Stimulated activated CD8-positive, alpha-beta memory T cell treated with anti-CD3 and anti-CD28 coated beads, Interleukin-12 subunit alpha, Interleukin-12 subunit beta, amount 100 ng/mL, for 24 hours (primary cell): ENCODE data around the gene CELA2B.
"Not testable (repeated sequence)": the region's sequence is repeated elsewhere in the genome, so short reads cannot be mapped to it uniquely, and the experiment has no call there.

Experiments
- DNase-seq: peaks from one replicate; pipeline ENCODE4 v3.0.0-alpha.2; 2020; ENCODE audit errors: extremely low read depth

CELA2B gene

GRCh38 chr1:15445390-15446122, 30.3 kb upstream of the CELA2B start:
- DNase-seq, result no peak

- no peak for DNase-seq
These were observed 29.7 kb upstream of the CELA2B start for GRCh38 chr1:15446212-15446611.

DNA sequence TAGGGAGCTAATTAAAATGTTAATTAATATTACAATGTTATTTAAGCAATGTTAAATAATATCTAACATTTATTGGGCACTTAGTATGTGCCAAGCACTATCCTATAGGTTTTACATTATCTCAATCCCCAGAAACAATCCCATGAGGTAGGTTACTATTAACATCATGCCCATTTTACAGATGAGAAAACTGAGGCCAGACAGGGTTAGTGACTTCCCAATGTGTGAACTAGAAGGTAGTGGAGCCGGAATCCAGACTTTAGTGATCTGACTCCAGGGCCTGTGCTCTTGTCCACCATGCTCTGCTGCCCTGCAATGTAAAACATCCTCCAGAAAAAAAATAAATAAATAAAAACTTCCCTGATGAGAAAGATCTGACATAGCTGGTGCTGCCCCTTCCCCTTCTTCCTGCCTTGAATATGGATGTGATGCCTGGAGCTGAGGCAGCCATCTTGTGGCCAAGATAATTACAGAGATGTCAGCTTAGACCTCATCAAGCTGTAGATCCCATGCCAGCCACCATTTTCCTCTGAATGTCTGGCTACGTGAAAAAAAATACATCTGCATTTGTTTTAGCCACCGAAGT, 26.9 kb upstream of the CELA2B start:
- DNase-seq, result no peak

DNA sequence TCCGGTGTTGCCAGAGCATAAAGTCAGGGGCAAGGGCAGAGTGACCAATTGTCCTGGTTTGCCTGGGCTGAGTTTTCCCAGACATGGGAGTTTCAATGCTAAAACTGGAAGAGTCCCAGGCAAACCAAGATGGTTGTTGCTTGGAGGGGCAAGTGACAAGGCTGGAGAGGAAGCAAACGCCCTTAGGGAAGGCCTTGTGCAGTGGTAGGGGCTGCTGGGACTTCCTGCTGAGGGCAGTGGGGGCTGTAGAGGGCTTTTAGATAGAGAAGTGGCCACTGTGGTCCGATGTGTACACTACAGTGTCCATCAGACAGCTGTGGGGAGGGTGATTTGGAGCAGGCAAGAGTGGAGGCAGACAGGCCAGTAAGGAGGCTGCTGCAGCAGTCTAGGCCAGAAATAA, 26.3 kb upstream of the CELA2B start:
- no peak for DNase-seq

DNA sequence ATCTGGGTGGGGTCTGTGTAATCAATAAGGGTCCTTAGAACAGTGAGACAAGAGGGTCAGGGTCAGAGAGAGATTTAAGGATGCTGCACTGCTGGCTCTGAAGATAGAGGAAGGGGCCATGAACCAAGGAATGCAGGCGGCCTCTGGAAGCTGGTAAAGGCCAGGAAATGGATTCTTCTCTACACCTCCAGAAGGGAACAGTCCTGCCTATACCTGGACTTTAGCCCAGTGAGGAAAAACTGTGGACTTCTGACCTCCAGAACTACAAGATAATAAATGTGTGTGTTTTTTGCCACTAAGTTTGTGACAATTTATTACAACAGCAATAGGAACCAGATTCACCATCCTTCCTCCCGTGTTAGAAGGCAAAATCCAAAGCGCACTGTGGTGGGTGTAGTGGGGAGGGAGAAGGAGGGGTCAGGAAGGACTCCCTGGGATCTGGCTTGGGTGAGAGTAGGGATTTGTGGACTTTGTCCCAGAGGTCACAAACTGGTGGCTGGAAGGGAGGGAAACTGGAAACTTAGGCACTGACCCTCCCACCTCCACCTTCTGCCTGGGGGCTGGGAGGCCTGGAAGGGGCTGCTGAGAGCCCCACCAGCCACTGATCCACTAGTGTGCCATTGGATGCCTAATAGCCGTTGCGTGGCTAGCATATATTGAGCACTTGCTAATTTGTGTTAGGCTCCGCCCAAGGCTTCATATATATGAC, 24.7 kb upstream of the CELA2B start:
- no peak for DNase-seq

- DNase-seq, result no peak
These were observed 23.7 kb upstream of the CELA2B start for GRCh38 chr1:15452216-15452615.

- no peak for DNase-seq
These were observed 22.9 kb upstream of the CELA2B start for GRCh38 chr1:15452866-15453571.

GRCh38 chr1:15453734-15454133, 22.2 kb upstream of the CELA2B start:
- no peak for DNase-seq

DNA sequence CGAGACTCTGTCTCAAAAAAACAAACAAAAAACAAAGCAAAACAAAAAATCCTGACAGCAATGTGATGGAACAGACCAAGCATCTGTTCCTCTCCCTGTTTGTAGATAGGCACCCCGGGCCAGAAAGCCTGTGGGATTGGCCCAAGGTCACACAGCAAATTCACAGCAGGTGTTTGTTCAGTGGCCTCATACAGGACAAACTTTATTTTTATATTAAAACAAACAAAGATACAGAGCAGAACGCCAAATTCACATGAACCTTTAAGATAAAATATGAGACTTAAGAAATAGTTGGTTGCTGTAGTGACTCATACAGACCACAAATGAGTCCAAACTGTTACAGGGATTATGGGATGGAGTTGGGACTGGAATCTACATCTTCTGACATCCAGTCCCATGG, 21.6 kb upstream of the CELA2B start:
- no peak for DNase-seq

GRCh38 chr1:15455522-15455921, 20.4 kb upstream of the CELA2B start:
- DNase-seq, result no peak

- no peak for DNase-seq
These were observed 19.5 kb upstream of the CELA2B start, which contains the start of gene CELA2A for GRCh38 chr1:15456313-15456954. TSS of gene CELA2A (plus strand) at chr1:15456732. CDS start at chr1:15456754, 22 bp downstream.

- DNase-seq, result no peak
These were observed 18.3 kb upstream of the CELA2B start for GRCh38 chr1:15457585-15457984.

DNA sequence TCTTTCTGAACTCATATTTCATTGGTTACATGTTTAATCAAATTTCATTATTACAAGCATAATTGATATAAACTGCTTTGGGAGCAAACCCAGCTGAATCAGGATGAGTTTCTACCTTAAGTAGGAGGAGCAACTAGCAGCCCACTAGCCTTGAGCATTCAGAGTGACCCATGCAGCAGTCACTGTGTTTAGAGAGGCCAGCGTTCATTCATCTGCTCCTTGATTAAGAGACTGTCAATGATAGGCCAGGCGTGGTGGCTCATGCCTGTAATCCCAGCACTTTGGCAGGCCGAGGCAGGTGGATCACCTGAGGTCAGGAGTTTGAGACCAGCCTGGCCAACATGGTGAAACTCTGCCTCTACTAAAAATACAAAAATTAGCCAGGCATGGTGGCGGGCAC, 17.5 kb upstream of the CELA2B start:
- DNase-seq, result not testable (repeated sequence)

DNA sequence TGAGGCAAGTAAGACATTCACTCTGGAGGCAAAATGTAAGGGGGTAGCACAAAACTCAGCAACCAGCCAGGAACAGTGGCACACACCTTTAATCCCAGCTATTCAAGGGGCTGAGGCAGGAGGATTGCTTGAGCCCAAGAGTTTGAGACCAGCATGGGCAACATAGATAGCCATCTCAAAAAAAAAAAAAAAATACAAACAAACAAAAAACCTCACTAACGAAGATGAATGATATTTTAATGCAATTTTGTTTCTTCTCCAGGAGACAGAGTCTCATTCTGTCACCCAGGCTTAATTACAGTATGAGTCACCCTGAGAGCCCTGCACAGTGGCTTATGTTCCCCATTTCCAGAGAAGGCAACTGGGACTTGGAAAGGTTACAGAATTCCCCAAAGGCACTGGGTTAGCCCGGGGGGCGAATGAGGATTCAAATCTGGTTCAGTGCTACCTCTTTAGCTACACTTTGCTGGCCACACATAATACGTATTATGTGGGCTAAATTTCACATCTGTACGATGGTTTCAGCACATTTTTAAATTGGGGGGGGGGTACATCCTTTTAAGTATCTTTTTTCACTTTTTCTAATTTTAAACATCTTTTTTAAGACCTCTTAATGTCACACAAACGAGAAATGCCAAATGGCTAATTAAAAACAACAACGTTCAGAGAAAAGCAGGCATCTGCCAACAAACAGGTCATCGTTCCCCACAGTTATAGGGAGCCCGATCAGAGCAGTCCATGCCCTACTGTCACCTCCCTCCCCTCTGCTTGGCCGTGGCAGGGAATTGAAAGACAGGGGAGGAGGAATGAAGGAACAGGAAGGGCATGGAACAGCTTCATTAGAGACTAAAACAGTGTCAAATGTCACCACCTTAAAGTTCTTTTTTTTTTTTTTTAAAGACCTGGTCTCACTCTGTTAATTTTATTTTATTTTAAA, 15.9 kb upstream of the CELA2B start:
- DNase-seq, result no peak

GRCh38 chr1:15460708-15461095, 15.2 kb upstream of the CELA2B start:
- DNase-seq, result no peak

GRCh38 chr1:15463064-15463800, 12.7 kb upstream of the CELA2B start:
- not testable (repeated sequence) for DNase-seq

- not testable (repeated sequence) for DNase-seq
These were observed 12.0 kb upstream of the CELA2B start for GRCh38 chr1:15463926-15464322.

DNA sequence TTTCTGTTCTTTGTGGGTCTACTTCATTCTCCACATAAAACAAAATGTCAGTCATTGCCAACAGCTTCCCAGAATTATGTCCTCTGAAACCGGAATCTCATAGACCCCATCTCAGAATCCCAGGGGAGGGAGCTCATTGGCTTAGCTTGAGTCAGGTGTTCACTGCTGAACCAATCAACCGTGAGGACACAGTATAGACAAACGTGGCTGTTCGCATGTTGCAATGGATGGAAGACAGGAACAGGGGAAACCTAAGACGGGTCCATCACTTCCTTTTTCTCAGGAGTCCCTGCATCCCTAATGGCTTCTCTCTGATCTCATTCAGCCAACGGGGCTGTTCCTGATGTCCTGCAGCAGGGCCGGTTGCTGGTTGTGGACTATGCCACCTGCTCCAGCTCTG, 10.2 kb upstream of the CELA2B start:
- no peak for DNase-seq

- DNase-seq, result not testable (repeated sequence)
These were observed 8.8 kb upstream of the CELA2B start for GRCh38 chr1:15466955-15467625.
